ENCODE results near the gene SP100.

- TF ChIP-seq, protein P1, sequence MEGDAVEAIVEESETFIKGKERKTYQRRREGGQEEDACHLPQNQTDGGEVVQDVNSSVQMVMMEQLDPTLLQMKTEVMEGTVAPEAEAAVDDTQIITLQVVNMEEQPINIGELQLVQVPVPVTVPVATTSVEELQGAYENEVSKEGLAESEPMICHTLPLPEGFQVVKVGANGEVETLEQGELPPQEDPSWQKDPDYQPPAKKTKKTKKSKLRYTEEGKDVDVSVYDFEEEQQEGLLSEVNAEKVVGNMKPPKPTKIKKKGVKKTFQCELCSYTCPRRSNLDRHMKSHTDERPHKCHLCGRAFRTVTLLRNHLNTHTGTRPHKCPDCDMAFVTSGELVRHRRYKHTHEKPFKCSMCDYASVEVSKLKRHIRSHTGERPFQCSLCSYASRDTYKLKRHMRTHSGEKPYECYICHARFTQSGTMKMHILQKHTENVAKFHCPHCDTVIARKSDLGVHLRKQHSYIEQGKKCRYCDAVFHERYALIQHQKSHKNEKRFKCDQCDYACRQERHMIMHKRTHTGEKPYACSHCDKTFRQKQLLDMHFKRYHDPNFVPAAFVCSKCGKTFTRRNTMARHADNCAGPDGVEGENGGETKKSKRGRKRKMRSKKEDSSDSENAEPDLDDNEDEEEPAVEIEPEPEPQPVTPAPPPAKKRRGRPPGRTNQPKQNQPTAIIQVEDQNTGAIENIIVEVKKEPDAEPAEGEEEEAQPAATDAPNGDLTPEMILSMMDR (IDR thresholded peaks at IDR 0.05) = no peak
- TF ChIP-seq POLR2A (IDR thresholded peaks at IDR 0.05) = no peak
These were observed 170.5 kb downstream of the SP100 start for GRCh38 chr2:230586328-230586982.
